Measurements from ENCODE around the gene UBE2E2. TPM values are rescaled to one million over a fixed set of nuclear protein-coding genes. Genes with fewer than 3 reads are reported as not detected.

Gene UBE2E2
- total RNA-seq, 1 donor from 2014 or later: 34.1 TPM

DNA sequence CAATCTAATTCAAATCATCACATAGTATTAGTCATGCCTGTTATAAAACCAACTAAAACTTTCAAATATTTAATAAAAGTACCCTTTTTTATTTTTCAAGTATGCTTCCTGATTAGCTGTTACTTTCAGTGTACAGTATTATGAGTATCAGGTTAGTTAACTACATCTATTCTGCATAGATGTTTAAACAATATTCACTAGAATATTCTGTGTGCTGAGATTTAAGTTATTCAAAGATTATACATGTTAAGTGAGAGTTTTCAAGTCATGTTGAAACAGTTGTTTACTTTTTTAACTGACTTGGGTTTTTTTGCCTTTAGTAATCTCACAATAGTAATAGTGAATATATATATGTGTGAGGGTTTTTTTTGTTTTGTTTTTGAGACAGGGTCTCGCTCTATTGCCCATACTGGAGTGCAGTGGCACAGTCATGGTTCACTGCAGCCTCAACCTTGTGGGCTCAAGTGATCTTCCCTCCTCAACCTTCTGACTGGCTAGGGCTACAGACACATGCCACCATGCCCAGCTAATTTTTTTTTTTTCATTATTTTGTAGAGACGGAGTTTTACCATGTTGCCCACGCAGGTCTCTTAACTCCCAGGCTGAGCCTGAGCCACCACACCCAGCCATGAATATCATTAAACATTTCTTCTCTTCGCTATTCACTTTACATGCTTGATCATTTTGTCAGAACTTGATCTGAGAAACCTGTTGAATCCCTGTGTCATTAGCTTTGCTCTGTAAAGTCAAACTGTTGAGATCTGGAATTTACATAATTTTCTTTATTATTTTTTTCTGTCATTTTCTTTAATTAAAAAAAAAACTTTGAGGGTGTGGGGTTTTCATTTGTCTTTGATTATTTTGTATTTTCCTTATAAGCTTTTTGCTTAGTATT, 316.4 kb downstream of the UBE2E2 start:
- DNase-seq (ENCODE audit: low read depth, low spot score): no peak

GRCh38 chr3:23527326-23527725, 324.2 kb downstream of the UBE2E2 start:
- DNase-seq (ENCODE audit: low read depth, low spot score): no peak

DNA sequence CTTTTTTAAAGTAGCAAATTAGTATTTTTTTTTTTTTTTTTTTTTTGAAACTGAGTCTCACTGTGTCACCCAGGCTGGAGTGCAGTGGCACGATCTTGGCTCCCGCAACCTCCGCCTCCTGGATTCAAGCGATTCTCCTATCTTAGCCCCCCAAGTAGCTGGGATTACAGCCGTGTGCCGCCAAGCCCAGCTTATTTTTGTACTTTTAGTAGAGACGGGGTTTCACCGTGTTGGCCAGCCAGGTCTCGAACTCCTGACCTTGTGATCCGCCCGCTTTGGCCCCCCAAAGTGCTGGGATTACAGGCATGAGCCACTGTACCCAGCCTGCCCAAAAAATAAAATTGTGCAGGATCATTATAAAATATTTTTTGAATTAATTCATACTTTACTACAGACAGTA, 330.5 kb downstream of the UBE2E2 start:
- DNase-seq (ENCODE audit: low read depth, low spot score): no peak

GRCh38 chr3:23533996-23534395, 330.9 kb downstream of the UBE2E2 start:
- DNase-seq (ENCODE audit: low read depth, low spot score): no peak

DNA sequence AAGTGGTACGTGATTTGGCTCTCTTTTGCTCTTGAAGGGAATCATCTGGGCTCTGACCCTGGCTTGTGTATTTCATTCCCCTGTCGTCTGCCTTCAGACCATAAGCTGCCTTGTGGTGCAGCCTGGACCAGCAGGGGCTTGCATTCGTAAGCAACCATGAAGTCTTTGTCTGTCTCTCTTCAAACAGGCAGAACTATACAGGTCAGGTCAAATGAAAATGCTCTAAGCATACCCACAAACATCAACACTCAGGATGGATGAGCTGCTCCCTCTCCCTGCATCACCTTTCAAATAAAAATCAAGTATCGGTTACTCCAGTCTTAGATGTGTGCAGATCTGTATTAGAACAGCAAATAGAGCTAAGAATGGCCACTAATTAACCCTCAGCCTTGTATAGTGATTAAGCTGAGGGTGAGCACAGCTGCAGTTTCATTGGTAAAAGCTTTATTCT, 334.0 kb downstream of the UBE2E2 start:
- DNase-seq (ENCODE audit: low read depth, low spot score): no peak

DNA sequence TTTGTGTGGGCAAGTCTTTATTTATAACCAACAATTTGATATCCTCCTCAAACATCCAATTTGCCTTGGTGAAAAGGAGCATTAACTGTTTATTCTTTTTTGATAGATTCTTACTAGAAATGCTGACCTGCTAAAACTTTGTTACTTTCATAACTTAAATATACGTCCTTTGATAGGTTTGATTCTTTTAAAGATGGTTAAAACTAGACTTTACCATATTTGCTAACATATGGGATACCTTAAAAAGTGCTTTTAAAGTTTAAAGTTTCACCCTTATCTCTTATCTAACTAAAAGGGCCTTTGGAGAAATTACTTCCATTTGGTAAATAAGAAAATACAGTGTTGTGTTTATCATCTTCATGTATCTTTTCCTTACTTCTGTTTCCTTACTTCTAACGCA, 336.1 kb downstream of the UBE2E2 start:
- DNase-seq (ENCODE audit: low read depth, low spot score): no peak

- DNase-seq (ENCODE audit: low read depth, low spot score): no peak
Measured at GRCh38 chr3:23540600-23540999, 337.5 kb downstream of the UBE2E2 start.

DNA sequence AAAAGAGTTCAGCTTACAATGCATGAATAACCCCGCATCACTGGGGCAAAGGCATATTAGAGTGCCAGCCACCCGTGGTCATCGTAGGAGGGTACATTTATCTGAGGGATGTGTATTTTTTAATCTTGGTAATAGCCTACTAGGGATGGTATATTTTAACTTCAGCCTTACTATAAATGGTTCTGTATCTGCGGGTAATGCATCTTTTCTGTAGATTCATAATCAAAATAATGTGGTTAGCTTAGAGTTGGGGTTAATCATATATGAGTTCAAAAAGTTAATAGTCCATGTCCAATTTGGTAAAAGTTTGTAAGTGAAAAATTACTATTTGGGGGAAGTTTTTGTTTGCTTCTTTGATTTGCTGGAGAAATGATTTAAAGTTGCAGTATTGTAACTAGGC, 339.0 kb downstream of the UBE2E2 start:
- no peak for DNase-seq (ENCODE audit: low read depth, low spot score)

- DNase-seq (ENCODE audit: low read depth, low spot score): no peak
Measured at GRCh38 chr3:23546181-23546580, 343.1 kb downstream of the UBE2E2 start.

DNA sequence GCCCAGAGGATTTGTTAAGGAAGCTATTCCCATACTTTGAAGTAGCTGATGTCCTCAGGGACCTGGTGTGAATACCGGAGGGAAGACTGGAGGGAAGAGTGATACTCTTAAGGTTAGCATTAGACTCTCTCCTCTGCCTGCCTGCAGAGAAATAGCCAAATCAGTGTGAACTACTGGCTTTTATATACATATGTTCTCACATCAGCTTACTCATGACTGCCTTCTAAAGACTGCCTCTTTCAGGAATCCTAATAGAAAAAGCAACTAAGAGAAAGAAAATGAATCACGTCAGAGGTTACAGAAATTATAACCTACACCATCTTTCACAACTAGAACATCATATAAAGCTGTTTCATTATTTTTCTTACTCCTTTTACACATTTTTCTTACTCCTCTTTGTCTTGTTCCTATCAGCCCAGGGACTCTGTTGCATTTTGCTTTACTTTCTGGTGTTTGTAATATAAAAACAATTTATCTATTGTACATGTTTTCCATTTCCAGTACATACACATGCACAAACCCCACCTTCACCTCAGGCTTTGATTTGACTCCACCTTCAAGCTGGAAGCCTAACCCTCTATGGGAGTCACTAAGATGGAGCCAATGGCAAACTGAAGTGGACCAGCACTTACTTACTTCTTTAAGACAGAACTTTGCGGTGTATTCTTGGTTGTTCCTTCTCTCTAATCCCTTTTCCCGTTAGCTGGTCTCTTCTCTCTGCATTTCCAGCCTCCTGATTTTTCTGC, 345.0 kb downstream of the UBE2E2 start:
- no peak for DNase-seq (ENCODE audit: low read depth, low spot score)

- DNase-seq (ENCODE audit: low read depth, low spot score): no peak
Measured at GRCh38 chr3:23548706-23549105, 345.6 kb downstream of the UBE2E2 start.

GRCh38 chr3:23549148-23549910, 346.2 kb downstream of the UBE2E2 start:
- DNase-seq (ENCODE audit: low read depth, low spot score): no peak

GRCh38 chr3:23550402-23550801, 347.3 kb downstream of the UBE2E2 start:
- no peak for DNase-seq (ENCODE audit: low read depth, low spot score)

DNA sequence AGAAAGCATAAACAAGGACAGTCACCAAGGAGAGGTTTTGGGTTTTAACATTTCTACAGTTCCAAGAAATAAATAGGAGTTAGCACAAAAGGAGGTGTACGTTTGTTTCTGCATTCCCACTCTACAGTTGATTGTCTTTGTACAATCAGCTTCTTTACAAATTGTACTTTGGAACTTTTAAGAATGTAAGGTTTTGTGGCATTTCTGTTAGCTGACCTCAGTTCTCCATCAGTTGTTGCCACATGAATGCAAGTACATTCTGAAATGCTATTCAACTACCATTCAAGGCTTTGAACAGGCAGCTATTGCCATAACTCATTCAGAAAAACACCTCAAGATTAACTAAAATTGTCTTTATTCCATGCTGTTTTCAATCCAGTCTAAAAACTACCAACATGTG, 349.4 kb downstream of the UBE2E2 start:
- no peak for DNase-seq (ENCODE audit: low read depth, low spot score)

DNA sequence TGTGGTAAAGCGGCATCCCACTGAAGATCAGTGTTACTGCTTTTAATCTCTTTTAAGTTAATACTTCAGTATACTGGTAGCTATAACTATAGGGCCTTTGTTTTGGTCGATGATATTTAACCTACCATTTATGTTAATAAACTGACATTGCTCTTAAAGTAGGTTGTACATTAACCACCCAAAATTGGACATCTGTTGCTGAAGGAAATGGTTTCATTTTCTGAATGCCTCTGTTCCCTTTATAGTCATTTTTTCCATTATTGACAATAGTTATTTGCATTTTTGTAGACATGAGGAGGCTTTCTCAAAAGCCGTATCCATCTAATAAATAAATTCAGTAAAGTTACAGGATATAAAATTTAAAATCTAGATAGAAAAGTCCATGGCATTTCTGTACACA, 350.2 kb downstream of the UBE2E2 start:
- DNase-seq (ENCODE audit: low read depth, low spot score): no peak

GRCh38 chr3:23565041-23565775, 362.1 kb downstream of the UBE2E2 start:
- no peak for DNase-seq (ENCODE audit: low read depth, low spot score)

GRCh38 chr3:23566499-23566898, 363.4 kb downstream of the UBE2E2 start:
- no peak for DNase-seq (ENCODE audit: low read depth, low spot score)

- peak; percentile 26 for DNase-seq (ENCODE audit: low read depth, low spot score)
Measured at GRCh38 chr3:23567917-23568316, 364.8 kb downstream of the UBE2E2 start.

DNA sequence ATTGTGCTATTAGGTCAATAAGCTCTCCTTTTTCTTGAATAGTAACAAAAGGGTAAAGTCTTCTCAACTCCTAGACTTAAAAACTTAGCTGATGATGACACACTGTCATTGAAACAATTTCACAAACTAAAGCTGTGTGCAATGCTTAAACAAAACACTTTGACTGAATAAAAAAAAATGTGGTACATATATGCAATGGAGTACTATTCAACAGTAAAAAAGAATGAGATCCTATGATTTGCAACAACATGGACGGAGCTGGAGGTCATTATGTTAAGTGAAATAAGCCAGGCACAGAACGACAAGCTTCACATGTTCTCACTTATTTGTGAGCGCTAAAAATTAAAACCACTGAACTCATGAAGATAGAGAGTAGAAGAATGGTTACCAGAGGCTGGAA, 370.7 kb downstream of the UBE2E2 start:
- DNase-seq (ENCODE audit: low read depth, low spot score): no peak

- DNase-seq (ENCODE audit: low read depth, low spot score): no peak
Measured at GRCh38 chr3:23574822-23575315, 371.7 kb downstream of the UBE2E2 start.

DNA sequence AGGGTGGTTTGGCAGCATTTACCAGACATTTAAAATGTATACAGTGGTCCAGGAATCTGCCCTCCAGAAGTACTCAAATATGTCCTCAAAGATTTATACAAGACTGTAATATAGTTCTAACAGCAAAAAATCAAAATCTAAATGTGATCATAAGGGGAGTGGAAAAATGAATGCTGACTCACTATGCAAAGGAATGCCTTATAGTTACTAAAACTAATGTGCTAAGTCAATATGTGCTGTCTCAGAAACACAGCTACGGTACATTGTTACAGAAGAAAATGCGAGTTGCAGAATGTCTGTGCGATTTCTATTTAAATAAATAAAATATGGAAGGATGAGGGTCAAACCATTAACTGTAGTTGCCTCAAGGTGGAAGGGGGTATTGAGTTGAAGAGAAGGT, 372.6 kb downstream of the UBE2E2 start:
- no peak for DNase-seq (ENCODE audit: low read depth, low spot score)
